HepG2 (cell line): ENCODE data around the gene HECTD4. TPM values are rescaled to one million over a fixed set of nuclear protein-coding genes. Genes with fewer than 3 reads are reported as not detected.

Experiments used
- ATAC-seq: fragments of 200-7000 bp; cut with Tn5 transposase; 3 replicates; pipeline ENCODE4 v1.9.1; 2020; ENCODE audit warnings: mild to moderate bottlenecking, moderate library complexity
- BruUV-seq: library from RNA; stranded (reverse); fragments of 400-500 nt; replicated peaks from 2 replicates; lab custom pipeline; 2021; lab: Mats Ljungman, UMichigan
- CTCF ChIA-PET: fragments of 300-600 bp; formaldehyde crosslinking; extraction: SDS; loops from one replicate; lab custom pipeline; 2021; ENCODE audit warnings: low total read pairs, inconsistent platforms, low intra/inter-chr PET ratio; lab: Yijun Ruan, JAX
- POLR2A ChIA-PET: fragments of 350-600 bp; sonication (Branson Sonifier 250); formaldehyde crosslinking; loops from one replicate; lab custom pipeline; 2020; ENCODE audit warnings: antibody characterized with exemption, inconsistent platforms; lab: Yijun Ruan, JAX
- DNase-seq: peaks from one replicate; pipeline ENCODE4 v3.0.0-alpha.2; 2015; ENCODE audit warnings: low spot score
- FAIRE-seq: peaks from 3 replicates; lab custom pipeline; 2011; peaks lifted over from hg19 to GRCh38; lab: Jason Lieb, UNC
- H2AFZ ChIP-seq: one replicate; pipeline ENCODE4 v1.6.1; 2011; ENCODE audit warnings: low read length, inconsistent platforms
- H3K27ac ChIP-seq: fragments of 300-600 bp; 3 replicates; pipeline ENCODE4 v1.8.0; 2011; ENCODE audit warnings: mixed run types, mild to moderate bottlenecking, mixed read lengths, low read length, inconsistent platforms; ENCODE audit not compliant: insufficient read depth; ENCODE audit errors: extremely low read length
- H3K27me3 ChIP-seq, 2 experiments: fragments of 200-600 bp in 1 of 2; 2 replicates in 1 of 2; 3 replicates in 1 of 2; pipeline versions ENCODE4 v1.6.0 to v1.8.0; 2011; ENCODE audit warnings: low read length in 2 of 2, mild to moderate bottlenecking in 2 of 2, moderate library complexity in 2 of 2, inconsistent platforms in 1 of 2; ENCODE audit not compliant: insufficient read depth in 2 of 2, control insufficient read depth in 1 of 2
- H3K36me3 ChIP-seq, 2 experiments: fragments of 200-600 bp in 1 of 2; replicated peaks in 1 of 2; 2 replicates in 1 of 2; 3 replicates in 1 of 2; pipeline versions ENCODE4 v1.5.1 to v1.8.0; 2011; ENCODE audit warnings: low read length in 2 of 2, inconsistent platforms in 1 of 2; ENCODE audit not compliant: insufficient read depth in 2 of 2, control insufficient read depth in 1 of 2
- H3K4me1 ChIP-seq: 2 replicates; pipeline ENCODE4 v1.5.1; 2012; ENCODE audit warnings: low read length, inconsistent platforms; ENCODE audit not compliant: insufficient read depth
- H3K4me2 ChIP-seq: 2 replicates; pipeline ENCODE4 v1.6.0; 2011; ENCODE audit warnings: low read depth, low read length, inconsistent platforms
- H3K4me3 ChIP-seq, 3 experiments: fragments of 200-600 bp in 1 of 3; sonication (generic), shearing (Covaris generic) in 1 of 3; replicated peaks in 1 of 3; 2 replicates each; pipeline ENCODE4 v1.5.1; 2011 to 2016; ENCODE audit warnings: low read length in 3 of 3, inconsistent platforms in 2 of 3, low read depth in 2 of 3, mild to moderate bottlenecking in 2 of 3, control low read depth in 1 of 3, mixed read lengths in 1 of 3; ENCODE audit not compliant: insufficient read depth in 1 of 3
- H3K79me2 ChIP-seq: one replicate; pipeline ENCODE4 v1.6.1; 2011; ENCODE audit warnings: low read length, inconsistent platforms; ENCODE audit not compliant: insufficient read depth
- H3K9ac ChIP-seq: 2 replicates; pipeline ENCODE4 v1.6.0; 2011; ENCODE audit warnings: mild to moderate bottlenecking, low read depth, low read length, inconsistent platforms; ENCODE audit not compliant: insufficient read depth
- H3K9me3 ChIP-seq: 2 replicates; pipeline ENCODE4 v1.5.1; 2012; ENCODE audit warnings: mild to moderate bottlenecking, low read length
- H4K20me1 ChIP-seq: 2 replicates; pipeline ENCODE4 v1.6.0; 2011; ENCODE audit warnings: inconsistent platforms, mild to moderate bottlenecking, low read length, moderate library complexity; ENCODE audit not compliant: insufficient read depth
- HDAC1 ChIP-seq: sonication (generic); formaldehyde crosslinking; IDR thresholded peaks from 2 replicates; pipeline ENCODE4 v1.5.1; 2020; ENCODE audit warnings: mild to moderate bottlenecking, missing genetic modification reagents
- IRX3 ChIP-seq: sonication (generic); formaldehyde crosslinking; IDR thresholded peaks from 2 replicates; pipeline ENCODE4 v1.8.1; 2023; ENCODE audit warnings: mild to moderate bottlenecking, low read depth, missing genetic modification reagents, borderline replicate concordance
- KMT2A ChIP-seq: sonication (generic); formaldehyde crosslinking; IDR thresholded peaks from 2 replicates; pipeline ENCODE4 v1.4.0; 2020; ENCODE audit warnings: missing genetic modification reagents
- MXD4 ChIP-seq: IDR thresholded peaks from 2 replicates; pipeline ENCODE4 v1.6.1; 2016; ENCODE audit warnings: mild to moderate bottlenecking, missing biosample characterization, missing genetic modification reagents
- PAF1 ChIP-seq: IDR thresholded peaks from 2 replicates; pipeline ENCODE4 v1.6.1; 2016; ENCODE audit warnings: missing genetic modification reagents, missing compliant biosample characterization
- RFX1 ChIP-seq: fragments of 450-650 bp; IDR thresholded peaks from 2 replicates; pipeline ENCODE4 v1.6.1; 2017
- RFX3 ChIP-seq: IDR thresholded peaks from 2 replicates; pipeline ENCODE4 v1.6.1; 2016; ENCODE audit warnings: missing biosample characterization, missing genetic modification reagents
- ZFP36L2 ChIP-seq: sonication (generic); formaldehyde crosslinking; IDR thresholded peaks from 2 replicates; pipeline ENCODE4 v1.4.0; 2020; ENCODE audit warnings: missing genetic modification reagents
- ZMAT3 ChIP-seq: sonication (generic); formaldehyde crosslinking; conservative IDR thresholded peaks from 2 replicates; pipeline ENCODE4 v1.7.0; 2021; ENCODE audit warnings: missing genetic modification reagents
- ZNF142 ChIP-seq: sonication (generic); formaldehyde crosslinking; IDR thresholded peaks from 2 replicates; pipeline ENCODE4 v1.4.0; 2020; ENCODE audit warnings: missing genetic modification reagents
- ZNF180 ChIP-seq: sonication (generic); formaldehyde crosslinking; IDR thresholded peaks from 2 replicates; pipeline ENCODE4 v1.4.0; 2020; ENCODE audit warnings: low read depth, missing genetic modification reagents, borderline replicate concordance
- ZNF230 ChIP-seq: sonication (generic); formaldehyde crosslinking; IDR thresholded peaks from 2 replicates; pipeline ENCODE4 v1.4.0; 2020; ENCODE audit warnings: mild to moderate bottlenecking, missing genetic modification reagents
- ZNF468 ChIP-seq: sonication (generic); formaldehyde crosslinking; IDR thresholded peaks from 2 replicates; pipeline ENCODE4 v1.8.0; 2022; ENCODE audit warnings: mild to moderate bottlenecking, moderate library complexity, missing genetic modification reagents
- ZNF557 ChIP-seq: sonication (generic); formaldehyde crosslinking; IDR thresholded peaks from 2 replicates; pipeline ENCODE4 v1.4.0; 2020; ENCODE audit warnings: missing genetic modification reagents
- ZNF569 ChIP-seq: sonication (generic); formaldehyde crosslinking; IDR thresholded peaks from 2 replicates; pipeline ENCODE4 v1.5.0; 2020; ENCODE audit warnings: mild to moderate bottlenecking, missing genetic modification reagents, moderate library complexity, borderline replicate concordance
- ZNF607 ChIP-seq: sonication (generic); formaldehyde crosslinking; IDR thresholded peaks from 2 replicates; pipeline ENCODE4 v1.5.1; 2020; ENCODE audit warnings: missing genetic modification reagents, mild to moderate bottlenecking, borderline replicate concordance
- ZNF703 ChIP-seq: sonication (generic); formaldehyde crosslinking; IDR thresholded peaks from 2 replicates; pipeline ENCODE4 v1.5.1; 2020; ENCODE audit warnings: missing genetic modification reagents, mild to moderate bottlenecking, moderate library complexity, borderline replicate concordance
- WGBS: methylation state at CpG from one replicate; pipeline ENCODE4 v1.1.6; 2017; ENCODE audit warnings: low lambda C conversion rate; 5-methylcytosine and 5-hydroxymethylcytosine counted together
- in situ Hi-C: cut with HindIII; loops from 2 replicates; pipeline ENCODE4 v1.10.0; 2017; ENCODE audit warnings: low pct_unique_long_range_greater_than_20kb; ENCODE audit not compliant: extremely low pct_ligation_motif_present
- intact Hi-C: fragments of 100-400 bp; cut with micrococcal nuclease; formaldehyde crosslinking; loops from one replicate; pipeline ENCODE4 v1.10.0; 2022; ENCODE audit not compliant: unreplicated experiment
- polyA plus RNA-seq, 8 experiments: library from polyadenylated mRNA; depleted of rRNA in 3 of 8; stranded (reverse) in 7 of 8; unstranded in 1 of 8; fragments of >200 nt; fragmentation: Illumina TruSeq in 4 of 8; extraction: Trizol in 4 of 8; gene quantifications; 2 replicates each; pipeline versions ENCODE4 v1.2.1 to v1.2.3, GENCODE V29; 2011 to 2016; ENCODE audit warnings: low read depth in 4 of 8, missing spikeins in 1 of 8, mixed read lengths in 1 of 8; ENCODE audit not compliant: insufficient read depth in 1 of 8
- total RNA-seq, 5 experiments: library from RNA; depleted of rRNA; stranded (reverse); fragments of >200 nt; fragmentation: Illumina TruSeq; extraction: Trizol; gene quantifications; 2 replicates each; pipeline ENCODE4 v1.2.3, GENCODE V29; 2016; ENCODE audit warnings: low read depth in 1 of 5
- TF ChIP-seq, protein P1 (sequence below): sonication (generic); formaldehyde crosslinking; IDR thresholded peaks from 2 replicates; pipeline ENCODE4 v1.4.0; 2020; ENCODE audit warnings: missing genetic modification reagents

The HECTD4 gene
- total and polyA plus RNA-seq, 2 of the 13 experiments (the other 11 are each of a cell fraction or from before 2014, with no cell fraction given) = 9.0 to 11.4 TPM

DNA sequence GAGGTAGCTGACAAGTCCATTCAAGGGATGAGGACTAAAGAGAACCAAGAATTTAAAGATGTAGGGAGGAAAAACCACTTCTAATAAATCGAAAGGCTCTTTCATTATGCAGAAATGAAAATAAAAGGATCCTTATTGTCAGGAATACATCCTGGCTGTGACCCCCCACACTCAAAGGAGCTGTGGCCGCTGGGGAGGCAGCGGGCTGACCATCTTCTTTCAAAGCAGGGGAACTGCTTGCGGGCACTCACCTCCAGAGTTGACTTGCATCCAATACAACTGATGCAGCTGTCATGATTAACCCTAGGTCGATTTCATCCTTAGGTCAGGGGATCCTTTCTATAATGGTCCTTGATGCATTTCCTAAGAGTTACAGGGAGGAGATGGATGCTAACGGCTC lies 221.6 kb downstream of the HECTD4 start (continued):
- TF ChIP-seq, protein P1, sequence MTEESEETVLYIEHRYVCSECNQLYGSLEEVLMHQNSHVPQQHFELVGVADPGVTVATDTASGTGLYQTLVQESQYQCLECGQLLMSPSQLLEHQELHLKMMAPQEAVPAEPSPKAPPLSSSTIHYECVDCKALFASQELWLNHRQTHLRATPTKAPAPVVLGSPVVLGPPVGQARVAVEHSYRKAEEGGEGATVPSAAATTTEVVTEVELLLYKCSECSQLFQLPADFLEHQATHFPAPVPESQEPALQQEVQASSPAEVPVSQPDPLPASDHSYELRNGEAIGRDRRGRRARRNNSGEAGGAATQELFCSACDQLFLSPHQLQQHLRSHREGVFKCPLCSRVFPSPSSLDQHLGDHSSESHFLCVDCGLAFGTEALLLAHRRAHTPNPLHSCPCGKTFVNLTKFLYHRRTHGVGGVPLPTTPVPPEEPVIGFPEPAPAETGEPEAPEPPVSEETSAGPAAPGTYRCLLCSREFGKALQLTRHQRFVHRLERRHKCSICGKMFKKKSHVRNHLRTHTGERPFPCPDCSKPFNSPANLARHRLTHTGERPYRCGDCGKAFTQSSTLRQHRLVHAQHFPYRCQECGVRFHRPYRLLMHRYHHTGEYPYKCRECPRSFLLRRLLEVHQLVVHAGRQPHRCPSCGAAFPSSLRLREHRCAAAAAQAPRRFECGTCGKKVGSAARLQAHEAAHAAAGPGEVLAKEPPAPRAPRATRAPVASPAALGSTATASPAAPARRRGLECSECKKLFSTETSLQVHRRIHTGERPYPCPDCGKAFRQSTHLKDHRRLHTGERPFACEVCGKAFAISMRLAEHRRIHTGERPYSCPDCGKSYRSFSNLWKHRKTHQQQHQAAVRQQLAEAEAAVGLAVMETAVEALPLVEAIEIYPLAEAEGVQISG = no peak
- TF ChIP-seq PAF1 (CRISPR knock-in tag) (no peak), ZMAT3 (CRISPR knock-in tag) (no peak)

DNA sequence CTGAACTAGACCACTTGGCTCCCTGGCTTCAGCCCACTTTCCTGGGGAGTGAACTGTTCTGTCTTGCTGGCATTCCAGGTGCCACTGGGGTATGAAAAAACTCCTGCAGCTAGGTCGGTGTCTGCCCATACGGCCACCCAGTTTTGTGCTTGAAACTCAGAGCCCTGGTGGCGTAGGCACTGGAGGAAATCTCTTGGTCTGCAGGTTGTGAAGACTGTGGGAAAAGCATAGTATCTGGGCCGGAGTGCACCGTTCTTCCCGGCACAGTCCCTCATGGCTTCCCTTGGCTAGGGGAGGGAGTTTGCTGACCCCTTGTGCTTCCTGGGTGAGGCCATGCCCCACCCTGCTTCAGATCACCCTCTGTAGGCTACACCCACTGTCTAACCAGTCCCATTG lies 223.1 kb downstream of the HECTD4 start:
- BruUV-seq = no TSS peak
- WGBS = 93% methylated on average over 5 of the region's 6 CpGs
- no peak for TF ChIP-seq RFX3 (CRISPR knock-in tag)
- no peak for TF ChIP-seq HDAC1 (CRISPR knock-in tag)
- TF ChIP-seq ZNF180 (CRISPR knock-in tag) = no peak
- TF ChIP-seq ZNF230 (CRISPR knock-in tag) = no peak
- no peak for TF ChIP-seq ZNF557 (CRISPR knock-in tag)
- TF ChIP-seq ZNF142 (CRISPR knock-in tag) = no peak
- TF ChIP-seq ZNF607 (CRISPR knock-in tag) = no peak
- no peak for TF ChIP-seq IRX3
- TF ChIP-seq ZFP36L2 (CRISPR knock-in tag) = no peak
- TF ChIP-seq ZNF468 (CRISPR knock-in tag) = no peak
- no peak for TF ChIP-seq MXD4 (CRISPR knock-in tag)
- TF ChIP-seq RFX1 = no peak
- TF ChIP-seq KMT2A (CRISPR knock-in tag) = no peak
- TF ChIP-seq ZNF569 (CRISPR knock-in tag) = no peak
- no peak for TF ChIP-seq ZNF703

More for the DNA sequence above, 223.1 kb downstream of the HECTD4 start:
- no peak overlapping the region for H3K9ac ChIP-seq
- no peaks in the 10 kb centered on the region for H3K27me3 ChIP-seq
- no peak for DNase-seq
- CTCF ChIA-PET = no interaction called here
- FAIRE-seq = no peak
- peaks cover 0 to 6% of the 10 kb centered on the region in 2 experiments; a peak in 1 of 5 replicates for H3K36me3 ChIP-seq
- in situ Hi-C loops = no loop called here
- POLR2A ChIA-PET = no interaction called here
- no peak overlapping the region for H2AFZ ChIP-seq
- no peaks in the 10 kb centered on the region for H4K20me1 ChIP-seq
- no peak overlapping the region for H3K27ac ChIP-seq
- H3K4me3 ChIP-seq = no peak overlapping the region
- no peak for ATAC-seq
- no peaks in the 10 kb centered on the region for H3K9me3 ChIP-seq
- intact Hi-C loops = no loop called here
- H3K4me2 ChIP-seq = no peak overlapping the region
- no peaks in the 10 kb centered on the region for H3K4me1 ChIP-seq
- no peaks in the 10 kb centered on the region for H3K79me2 ChIP-seq
